K562 (cell line): ENCODE data around the gene NUP98. TPM values are rescaled to one million over a fixed set of nuclear protein-coding genes. Genes with fewer than 3 reads are reported as not detected.
A peak's percentile ranks its signal among the peaks of the same experiment; 100 is the strongest.

Experiments used
- BACH1 ChIP-seq: fragments of 200-800 bp; sonication (Bioruptor generic); IDR thresholded peaks from 2 replicates; pipeline ENCODE4 v1.6.1; 2016; ENCODE audit warnings: missing genetic modification characterization, missing compliant biosample characterization
- CBFA2T2 ChIP-seq: fragments of 450-650 bp; conservative IDR thresholded peaks from 2 replicates; pipeline ENCODE4 v1.6.1; 2017; ENCODE audit warnings: mild to moderate bottlenecking
- FOXA1 ChIP-seq: fragments of 450-650 bp; IDR thresholded peaks from 2 replicates; pipeline ENCODE4 v1.6.1; 2016; ENCODE audit warnings: mild to moderate bottlenecking, borderline replicate concordance
- FOXA3 ChIP-seq, 2 experiments: fragments of 450-650 bp in 1 of 2; sonication (generic) in 1 of 2; formaldehyde crosslinking; IDR thresholded peaks in 1 of 2; conservative IDR thresholded peaks in 1 of 2; 2 replicates each; pipeline versions ENCODE4 v1.4.0 to v1.8.0; 2020 to 2022; ENCODE audit warnings: mild to moderate bottlenecking in 2 of 2, missing genetic modification reagents in 1 of 2
- MCM3 ChIP-seq: fragments of 450-650 bp; IDR thresholded peaks from 2 replicates; pipeline ENCODE4 v1.6.1; 2016
- RBM39 ChIP-seq: fragments of 200-400 bp; formaldehyde crosslinking; optimal IDR thresholded peaks from 2 replicates; pipeline ENCODE3; 2018; ENCODE audit warnings: low read depth, low read length
- TEAD4 ChIP-seq, 2 experiments: sonication (generic) in 1 of 2; formaldehyde crosslinking in 1 of 2; IDR thresholded peaks; 2 replicates each; pipeline versions ENCODE4 v1.6.1 to v1.8.0; 2012 to 2022; ENCODE audit warnings: borderline replicate concordance in 1 of 2, inconsistent platforms in 1 of 2, low read length in 1 of 2, mild to moderate bottlenecking in 1 of 2, missing genetic modification reagents in 1 of 2
- TRIM28 ChIP-seq: fragments of 450-650 bp; IDR thresholded peaks from 2 replicates; pipeline ENCODE4 v1.6.1; 2017
- ZKSCAN1 ChIP-seq: fragments of 150-350 bp; IDR thresholded peaks from 2 replicates; pipeline ENCODE4 v1.6.1; 2016; ENCODE audit warnings: low read depth, low read length
- ZNF354B ChIP-seq: fragments of 250-450 bp; sonication (Bioruptor Pico); IDR thresholded peaks from 2 replicates; pipeline ENCODE4 v1.4.0; 2020
- ZNF561 ChIP-seq: fragments of 450-650 bp; formaldehyde crosslinking; conservative IDR thresholded peaks from 2 replicates; pipeline ENCODE4 v1.4.0; 2020; ENCODE audit warnings: mild to moderate bottlenecking, moderate library complexity
- ZNF699 ChIP-seq: fragments of 250-450 bp; sonication (Bioruptor Pico); IDR thresholded peaks from 2 replicates; pipeline ENCODE4 v1.8.0; 2021; ENCODE audit warnings: mild to moderate bottlenecking, moderate library complexity; ENCODE audit not compliant: insufficient replicate concordance
- ZNF766 ChIP-seq: fragments of 200-800 bp; sonication (Bioruptor generic); conservative IDR thresholded peaks from 2 replicates; pipeline ENCODE4 v1.6.1; 2016; ENCODE audit warnings: missing genetic modification characterization, missing compliant biosample characterization
- polyA plus RNA-seq, 8 experiments: library from polyadenylated mRNA; depleted of rRNA in 4 of 8; stranded (reverse) in 5 of 8; unstranded in 3 of 8; fragments of >200 nt; fragmentation: Nextera tagmentation in 2 of 8; fragmentation: Illumina TruSeq in 1 of 8; extraction: Ambion mirVana in 2 of 8; extraction: Trizol in 1 of 8; gene quantifications; 2 replicates each; pipeline versions ENCODE4 v1.2.1 to v1.2.3, GENCODE V29; 2011 to 2014; ENCODE audit warnings: inconsistent platforms in 1 of 8, missing spikeins in 1 of 8
- total RNA-seq, 7 experiments: library from RNA; depleted of rRNA in 6 of 7; stranded (reverse); fragments of >200 nt in 6 of 7; fragmentation: Illumina TruSeq in 2 of 7; extraction: Trizol in 2 of 7; gene quantifications; 2 replicates each; pipeline versions ENCODE4 v1.2.1 to v1.2.3, GENCODE V29; 2011 to 2021; ENCODE audit warnings: low replicate concordance in 1 of 7
- TF ChIP-seq, protein P1 (sequence below): fragments of 150-350 bp; IDR thresholded peaks from 2 replicates; pipeline ENCODE4 v1.6.1; 2014; ENCODE audit warnings: low read depth, mild to moderate bottlenecking, low read length, borderline replicate concordance
- TF ChIP-seq, protein P2 (sequence below): fragments of 250-450 bp; sonication (Bioruptor Pico); IDR thresholded peaks from 2 replicates; pipeline ENCODE4 v1.4.0; 2020
- TF ChIP-seq, protein P3 (sequence below): sonication (generic); formaldehyde crosslinking; IDR thresholded peaks from 2 replicates; pipeline ENCODE4 v1.4.0; 2020; ENCODE audit warnings: mild to moderate bottlenecking, missing genetic modification reagents

The NUP98 gene
- total and polyA plus RNA-seq, 9 of the 15 experiments (the other 6 are each of a cell fraction or from before 2014, with no cell fraction given) = 45.1 to 196 (median 130) TPM

DNA sequence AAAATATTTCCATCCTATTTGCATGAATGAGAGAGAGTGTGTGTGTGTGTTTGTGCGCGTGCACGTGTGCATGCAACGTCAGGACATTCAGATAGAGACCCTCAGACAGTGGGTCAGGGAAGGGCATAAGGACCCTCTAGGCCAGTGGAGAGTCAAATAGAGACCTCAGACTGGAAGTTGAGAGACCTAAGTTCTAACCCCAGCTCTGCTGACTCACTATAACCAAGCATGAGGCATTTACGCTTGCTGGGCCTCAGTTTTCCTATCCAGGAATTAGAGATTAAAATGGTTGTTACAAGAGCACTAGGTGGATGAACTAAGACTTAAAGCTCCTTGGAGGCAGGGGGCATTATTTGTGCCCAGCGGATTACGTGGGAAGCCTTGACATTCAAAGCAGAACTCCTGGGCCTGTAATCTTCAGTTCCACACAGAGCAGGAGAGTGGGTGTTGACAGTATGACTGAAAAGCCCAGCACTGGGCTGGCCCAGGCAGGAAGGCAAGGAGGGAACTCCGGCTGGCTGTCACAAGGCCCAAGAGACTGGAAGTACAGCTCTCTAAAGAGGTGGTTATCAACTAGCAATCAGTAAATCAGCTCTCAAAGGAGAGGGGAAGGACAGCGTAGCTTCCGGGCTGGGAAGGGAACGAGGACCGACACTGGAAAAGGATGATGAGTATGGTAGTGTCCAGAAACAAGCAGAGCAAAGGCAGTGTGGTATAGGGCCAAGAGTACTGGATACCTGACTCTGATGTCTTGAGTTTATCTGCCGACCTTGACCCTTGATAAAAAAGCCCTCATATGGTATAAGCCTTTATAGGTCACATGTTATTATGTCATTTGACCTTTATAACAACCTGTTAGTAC lies 34.3 kb upstream of the NUP98 start (continued):
- TF ChIP-seq BACH1 (tag) = peak; percentile 36; the same call in 1 of the 2 replicates
- TF ChIP-seq CBFA2T2 = no peak
- TF ChIP-seq, protein P1, sequence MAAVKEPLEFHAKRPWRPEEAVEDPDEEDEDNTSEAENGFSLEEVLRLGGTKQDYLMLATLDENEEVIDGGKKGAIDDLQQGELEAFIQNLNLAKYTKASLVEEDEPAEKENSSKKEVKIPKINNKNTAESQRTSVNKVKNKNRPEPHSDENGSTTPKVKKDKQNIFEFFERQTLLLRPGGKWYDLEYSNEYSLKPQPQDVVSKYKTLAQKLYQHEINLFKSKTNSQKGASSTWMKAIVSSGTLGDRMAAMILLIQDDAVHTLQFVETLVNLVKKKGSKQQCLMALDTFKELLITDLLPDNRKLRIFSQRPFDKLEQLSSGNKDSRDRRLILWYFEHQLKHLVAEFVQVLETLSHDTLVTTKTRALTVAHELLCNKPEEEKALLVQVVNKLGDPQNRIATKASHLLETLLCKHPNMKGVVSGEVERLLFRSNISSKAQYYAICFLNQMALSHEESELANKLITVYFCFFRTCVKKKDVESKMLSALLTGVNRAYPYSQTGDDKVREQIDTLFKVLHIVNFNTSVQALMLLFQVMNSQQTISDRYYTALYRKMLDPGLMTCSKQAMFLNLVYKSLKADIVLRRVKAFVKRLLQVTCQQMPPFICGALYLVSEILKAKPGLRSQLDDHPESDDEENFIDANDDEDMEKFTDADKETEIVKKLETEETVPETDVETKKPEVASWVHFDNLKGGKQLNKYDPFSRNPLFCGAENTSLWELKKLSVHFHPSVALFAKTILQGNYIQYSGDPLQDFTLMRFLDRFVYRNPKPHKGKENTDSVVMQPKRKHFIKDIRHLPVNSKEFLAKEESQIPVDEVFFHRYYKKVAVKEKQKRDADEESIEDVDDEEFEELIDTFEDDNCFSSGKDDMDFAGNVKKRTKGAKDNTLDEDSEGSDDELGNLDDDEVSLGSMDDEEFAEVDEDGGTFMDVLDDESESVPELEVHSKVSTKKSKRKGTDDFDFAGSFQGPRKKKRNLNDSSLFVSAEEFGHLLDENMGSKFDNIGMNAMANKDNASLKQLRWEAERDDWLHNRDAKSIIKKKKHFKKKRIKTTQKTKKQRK = no peak
- no peak for TF ChIP-seq ZNF766 (CRISPR knock-in tag)
- no peak for TF ChIP-seq ZNF699 (CRISPR knock-in tag)
- TF ChIP-seq ZNF561 (CRISPR knock-in tag) = no peak
- no peak for TF ChIP-seq RBM39
- TF ChIP-seq, protein P2, sequence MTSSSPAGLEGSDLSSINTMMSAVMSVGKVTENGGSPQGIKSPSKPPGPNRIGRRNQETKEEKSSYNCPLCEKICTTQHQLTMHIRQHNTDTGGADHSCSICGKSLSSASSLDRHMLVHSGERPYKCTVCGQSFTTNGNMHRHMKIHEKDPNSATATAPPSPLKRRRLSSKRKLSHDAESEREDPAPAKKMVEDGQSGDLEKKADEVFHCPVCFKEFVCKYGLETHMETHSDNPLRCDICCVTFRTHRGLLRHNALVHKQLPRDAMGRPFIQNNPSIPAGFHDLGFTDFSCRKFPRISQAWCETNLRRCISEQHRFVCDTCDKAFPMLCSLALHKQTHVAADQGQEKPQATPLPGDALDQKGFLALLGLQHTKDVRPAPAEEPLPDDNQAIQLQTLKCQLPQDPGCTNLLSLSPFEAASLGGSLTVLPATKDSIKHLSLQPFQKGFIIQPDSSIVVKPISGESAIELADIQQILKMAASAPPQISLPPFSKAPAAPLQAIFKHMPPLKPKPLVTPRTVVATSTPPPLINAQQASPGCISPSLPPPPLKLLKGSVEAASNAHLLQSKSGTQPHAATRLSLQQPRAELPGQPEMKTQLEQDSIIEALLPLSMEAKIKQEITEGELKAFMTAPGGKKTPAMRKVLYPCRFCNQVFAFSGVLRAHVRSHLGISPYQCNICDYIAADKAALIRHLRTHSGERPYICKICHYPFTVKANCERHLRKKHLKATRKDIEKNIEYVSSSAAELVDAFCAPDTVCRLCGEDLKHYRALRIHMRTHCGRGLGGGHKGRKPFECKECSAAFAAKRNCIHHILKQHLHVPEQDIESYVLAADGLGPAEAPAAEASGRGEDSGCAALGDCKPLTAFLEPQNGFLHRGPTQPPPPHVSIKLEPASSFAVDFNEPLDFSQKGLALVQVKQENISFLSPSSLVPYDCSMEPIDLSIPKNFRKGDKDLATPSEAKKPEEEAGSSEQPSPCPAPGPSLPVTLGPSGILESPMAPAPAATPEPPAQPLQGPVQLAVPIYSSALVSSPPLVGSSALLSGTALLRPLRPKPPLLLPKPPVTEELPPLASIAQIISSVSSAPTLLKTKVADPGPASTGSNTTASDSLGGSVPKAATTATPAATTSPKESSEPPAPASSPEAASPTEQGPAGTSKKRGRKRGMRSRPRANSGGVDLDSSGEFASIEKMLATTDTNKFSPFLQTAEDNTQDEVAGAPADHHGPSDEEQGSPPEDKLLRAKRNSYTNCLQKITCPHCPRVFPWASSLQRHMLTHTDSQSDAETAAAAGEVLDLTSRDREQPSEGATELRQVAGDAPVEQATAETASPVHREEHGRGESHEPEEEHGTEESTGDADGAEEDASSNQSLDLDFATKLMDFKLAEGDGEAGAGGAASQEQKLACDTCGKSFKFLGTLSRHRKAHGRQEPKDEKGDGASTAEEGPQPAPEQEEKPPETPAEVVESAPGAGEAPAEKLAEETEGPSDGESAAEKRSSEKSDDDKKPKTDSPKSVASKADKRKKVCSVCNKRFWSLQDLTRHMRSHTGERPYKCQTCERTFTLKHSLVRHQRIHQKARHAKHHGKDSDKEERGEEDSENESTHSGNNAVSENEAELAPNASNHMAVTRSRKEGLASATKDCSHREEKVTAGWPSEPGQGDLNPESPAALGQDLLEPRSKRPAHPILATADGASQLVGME (CRISPR knock-in tag) = peak; percentile 84; the same call in 1 of the 2 replicates
- no peak for TF ChIP-seq MCM3
- peak in 1 of 2 experiments; percentile 60; a peak in 2 of 4 replicates for TF ChIP-seq FOXA3 (CRISPR knock-in tag; conservative IDR thresholded peaks at IDR 0.05 in 1 of 2, IDR thresholded peaks at IDR 0.05 in 1 of 2)
- TF ChIP-seq TEAD4 (IDR thresholded peaks at IDR 0.05; ENCODE audit: low read length) = 0 out of 2 replicates have a peak, but pooled peaks have one; percentile 28
- no peak for TF ChIP-seq TEAD4 (CRISPR knock-in tag; IDR thresholded peaks at IDR 0.05; ENCODE audit: borderline replicate concordance)
- no peak for TF ChIP-seq FOXA1
- TF ChIP-seq TRIM28 = peak; percentile 83; the same call in 1 of the 2 replicates
- TF ChIP-seq, protein P3, sequence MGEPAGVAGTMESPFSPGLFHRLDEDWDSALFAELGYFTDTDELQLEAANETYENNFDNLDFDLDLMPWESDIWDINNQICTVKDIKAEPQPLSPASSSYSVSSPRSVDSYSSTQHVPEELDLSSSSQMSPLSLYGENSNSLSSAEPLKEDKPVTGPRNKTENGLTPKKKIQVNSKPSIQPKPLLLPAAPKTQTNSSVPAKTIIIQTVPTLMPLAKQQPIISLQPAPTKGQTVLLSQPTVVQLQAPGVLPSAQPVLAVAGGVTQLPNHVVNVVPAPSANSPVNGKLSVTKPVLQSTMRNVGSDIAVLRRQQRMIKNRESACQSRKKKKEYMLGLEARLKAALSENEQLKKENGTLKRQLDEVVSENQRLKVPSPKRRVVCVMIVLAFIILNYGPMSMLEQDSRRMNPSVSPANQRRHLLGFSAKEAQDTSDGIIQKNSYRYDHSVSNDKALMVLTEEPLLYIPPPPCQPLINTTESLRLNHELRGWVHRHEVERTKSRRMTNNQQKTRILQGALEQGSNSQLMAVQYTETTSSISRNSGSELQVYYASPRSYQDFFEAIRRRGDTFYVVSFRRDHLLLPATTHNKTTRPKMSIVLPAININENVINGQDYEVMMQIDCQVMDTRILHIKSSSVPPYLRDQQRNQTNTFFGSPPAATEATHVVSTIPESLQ (CRISPR knock-in tag) = no peak
- TF ChIP-seq ZKSCAN1 = no peak
- no peak for TF ChIP-seq ZNF354B
